ENCODE results near the gene E2F1. TPM values are rescaled to one million over a fixed set of nuclear protein-coding genes. Genes with fewer than 3 reads are reported as not detected.

E2F1 gene
- 10.1 and 16.7 TPM in 2 replicates for total RNA-seq

GRCh38 chr20:33686100-33686983, at the start of gene E2F1:
E2F1 (minus strand) TSS chr20:33686385; CDS start chr20:33686264, 121 bp downstream.

GRCh38 chr20:33731693-33732165, 45.5 kb upstream of the E2F1 start, which contains the start of gene ZNF341:
ZNF341 (plus strand) TSS chr20:33731996; CDS start chr20:33732022, 26 bp downstream.

GRCh38 chr20:33719989-33720709, 34.0 kb upstream of the E2F1 start, which contains the start of gene PXMP4:
PXMP4 (minus strand) TSS chr20:33720310; CDS start chr20:33720207, 103 bp downstream.

GRCh38 chr20:33674294-33675135, 11.7 kb downstream of the E2F1 start, which contains the start of gene NECAB3:
NECAB3 (minus strand) TSS chr20:33674428; CDS start chr20:33674352, 76 bp downstream.

GRCh38 chr20:33666293-33667244, 19.6 kb downstream of the E2F1 start, which contains the start of gene ACTL10:
ACTL10 (plus strand) TSS chr20:33666943; CDS start chr20:33667498, 555 bp downstream.

GRCh38 chr20:33662172-33662571, 24.0 kb downstream of the E2F1 start, which contains the start of gene C20orf144:
C20orf144 (plus strand) TSS chr20:33662327; CDS start chr20:33662346, 19 bp downstream.

Other genes starting within 250 kb of the E2F1 start
- gene SNTA1, start 242.6 kb downstream of the E2F1 start, total RNA-seq, result 5.3 and 7.6 TPM in 2 replicates
- gene CBFA2T2, start 196.3 kb downstream of the E2F1 start, total RNA-seq, result 6.2 and 6.3 TPM in 2 replicates
- gene C20orf144, start 24.1 kb downstream of the E2F1 start, total RNA-seq, result 0.07 and 0.13 TPM in 2 replicates
- 2.5 and 2.7 TPM in 2 replicates for gene ACTL10, start 19.4 kb downstream of the E2F1 start, total RNA-seq
- 13.1 and 15.7 TPM in 2 replicates for gene NECAB3, start 12.0 kb downstream of the E2F1 start, total RNA-seq
- 3.3 and 3.8 TPM in 2 replicates for gene PXMP4, start 33.9 kb upstream of the E2F1 start, total RNA-seq
- 2.0 and 2.4 TPM in 2 replicates for gene ZNF341, start 45.6 kb upstream of the E2F1 start, total RNA-seq
- 45.6 and 52.4 TPM in 2 replicates for gene CHMP4B, start 125.0 kb upstream of the E2F1 start, total RNA-seq